ENCODE measurements around the gene BTRC.

The BTRC gene

DNA sequence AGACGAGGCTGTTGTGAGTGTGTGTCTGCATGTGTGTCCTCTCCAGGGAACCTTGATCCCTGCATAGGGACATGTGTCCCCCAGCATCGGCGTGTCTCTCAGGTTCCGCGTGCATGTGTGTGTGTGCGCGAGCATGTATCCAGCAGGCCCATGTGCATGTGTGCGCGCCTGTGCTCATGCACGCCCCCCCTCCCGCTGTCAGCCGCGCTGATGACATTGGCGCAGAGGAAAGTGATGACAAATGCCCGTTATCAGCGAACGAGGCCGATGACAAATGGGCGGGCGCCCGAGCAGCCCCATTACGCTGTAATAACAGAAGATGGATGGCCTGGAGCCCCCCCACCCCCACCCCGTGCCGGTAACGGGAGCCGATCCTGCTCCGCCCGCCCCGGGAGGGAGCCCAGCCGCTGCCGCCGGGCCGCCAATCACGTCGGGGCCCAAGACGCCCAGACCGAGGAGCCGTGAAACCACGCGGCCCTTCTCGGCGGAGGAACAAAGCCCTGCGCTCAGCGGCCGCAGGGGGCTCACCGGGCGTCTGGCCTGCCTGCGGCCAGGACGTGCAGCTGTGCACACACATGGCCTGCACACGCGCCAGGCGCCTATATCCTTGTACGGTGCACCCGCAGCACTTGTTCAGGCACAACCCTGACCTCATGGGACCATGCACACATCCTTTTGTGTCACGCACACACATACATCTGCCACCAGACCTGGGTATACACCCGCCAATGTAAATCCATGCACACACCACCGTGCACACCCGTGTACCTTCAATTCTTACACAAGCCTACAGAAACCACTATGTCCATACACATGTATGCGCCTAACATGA, 212.6 kb downstream of the BTRC start:
- Histone ChIP-seq H3K27me3 (ENCODE audit: insufficient read depth, poor library complexity, severe bottlenecking) (peaks cover 19% of the 10 kb centered on the region), H3K9me3 (ENCODE audit: severe bottlenecking) (no peaks in the 10 kb centered on the region), H3K27ac (ENCODE audit: poor library complexity, severe bottlenecking) (no peak overlapping the region), H3K4me3 (ENCODE audit: severe bottlenecking) (no peak overlapping the region), H3K36me3 (ENCODE audit: low read depth) (no peaks in the 10 kb centered on the region), H3K4me1 (ENCODE audit: insufficient read depth, poor library complexity, severe bottlenecking) (no peaks in the 10 kb centered on the region)
- TF ChIP-seq, protein P1, sequence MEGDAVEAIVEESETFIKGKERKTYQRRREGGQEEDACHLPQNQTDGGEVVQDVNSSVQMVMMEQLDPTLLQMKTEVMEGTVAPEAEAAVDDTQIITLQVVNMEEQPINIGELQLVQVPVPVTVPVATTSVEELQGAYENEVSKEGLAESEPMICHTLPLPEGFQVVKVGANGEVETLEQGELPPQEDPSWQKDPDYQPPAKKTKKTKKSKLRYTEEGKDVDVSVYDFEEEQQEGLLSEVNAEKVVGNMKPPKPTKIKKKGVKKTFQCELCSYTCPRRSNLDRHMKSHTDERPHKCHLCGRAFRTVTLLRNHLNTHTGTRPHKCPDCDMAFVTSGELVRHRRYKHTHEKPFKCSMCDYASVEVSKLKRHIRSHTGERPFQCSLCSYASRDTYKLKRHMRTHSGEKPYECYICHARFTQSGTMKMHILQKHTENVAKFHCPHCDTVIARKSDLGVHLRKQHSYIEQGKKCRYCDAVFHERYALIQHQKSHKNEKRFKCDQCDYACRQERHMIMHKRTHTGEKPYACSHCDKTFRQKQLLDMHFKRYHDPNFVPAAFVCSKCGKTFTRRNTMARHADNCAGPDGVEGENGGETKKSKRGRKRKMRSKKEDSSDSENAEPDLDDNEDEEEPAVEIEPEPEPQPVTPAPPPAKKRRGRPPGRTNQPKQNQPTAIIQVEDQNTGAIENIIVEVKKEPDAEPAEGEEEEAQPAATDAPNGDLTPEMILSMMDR (IDR thresholded peaks at IDR 0.05; ENCODE audit: poor library complexity, severe bottlenecking) = no peak
- ATAC-seq (ENCODE audit: low read depth) (no peak), DNase-seq (ENCODE audit: low spot score) (peak; percentile 40)

- DNase-seq (ENCODE audit: low spot score) = peak; percentile 28
- Histone ChIP-seq H3K4me3 (ENCODE audit: severe bottlenecking) (no peak overlapping the region), H3K36me3 (ENCODE audit: low read depth) (no peaks in the 10 kb centered on the region), H3K9me3 (ENCODE audit: severe bottlenecking) (no peaks in the 10 kb centered on the region), H3K27me3 (ENCODE audit: insufficient read depth, poor library complexity, severe bottlenecking) (peaks cover 19% of the 10 kb centered on the region), H3K4me1 (ENCODE audit: insufficient read depth, poor library complexity, severe bottlenecking) (no peaks in the 10 kb centered on the region), H3K27ac (ENCODE audit: poor library complexity, severe bottlenecking) (no peak overlapping the region)
- TF ChIP-seq, protein P1 (IDR thresholded peaks at IDR 0.05; ENCODE audit: poor library complexity, severe bottlenecking) = no peak
- no peak for ATAC-seq (ENCODE audit: low read depth)
Observed at GRCh38 chr10:101567165-101568006, 213.4 kb downstream of the BTRC start.

GRCh38 chr10:101568054-101568745, 214.2 kb downstream of the BTRC start:
- Histone ChIP-seq H3K4me3 (ENCODE audit: severe bottlenecking) (no peak overlapping the region), H3K27ac (ENCODE audit: poor library complexity, severe bottlenecking) (no peak overlapping the region), H3K9me3 (ENCODE audit: severe bottlenecking) (no peaks in the 10 kb centered on the region), H3K36me3 (ENCODE audit: low read depth) (no peaks in the 10 kb centered on the region), H3K4me1 (ENCODE audit: insufficient read depth, poor library complexity, severe bottlenecking) (no peaks in the 10 kb centered on the region), H3K27me3 (ENCODE audit: insufficient read depth, poor library complexity, severe bottlenecking) (peaks cover 19% of the 10 kb centered on the region)
- TF ChIP-seq, protein P1 (IDR thresholded peaks at IDR 0.05; ENCODE audit: poor library complexity, severe bottlenecking) = no peak
- DNase-seq (ENCODE audit: low spot score) (peak; percentile 59), ATAC-seq (ENCODE audit: low read depth) (no peak)

- DNase-seq (ENCODE audit: low spot score) (peak; percentile 37), ATAC-seq (ENCODE audit: low read depth) (no peak)
- Histone ChIP-seq H3K27me3 (ENCODE audit: insufficient read depth, poor library complexity, severe bottlenecking) (peaks cover 19% of the 10 kb centered on the region), H3K4me3 (ENCODE audit: severe bottlenecking) (no peak overlapping the region), H3K27ac (ENCODE audit: poor library complexity, severe bottlenecking) (no peak overlapping the region), H3K36me3 (ENCODE audit: low read depth) (no peaks in the 10 kb centered on the region), H3K4me1 (ENCODE audit: insufficient read depth, poor library complexity, severe bottlenecking) (no peaks in the 10 kb centered on the region), H3K9me3 (ENCODE audit: severe bottlenecking) (no peaks in the 10 kb centered on the region)
- TF ChIP-seq, protein P1 (IDR thresholded peaks at IDR 0.05; ENCODE audit: poor library complexity, severe bottlenecking) = no peak
Observed at GRCh38 chr10:101569323-101569621, 215.3 kb downstream of the BTRC start.

All from RWPE2 (cell line).